ENCODE results near the gene DLK1. TPM values are rescaled to one million over a fixed set of nuclear protein-coding genes. Genes with fewer than 3 reads are reported as not detected.

DLK1 gene
- polyA plus RNA-seq, 1 experiment = 0.12 TPM

DNA sequence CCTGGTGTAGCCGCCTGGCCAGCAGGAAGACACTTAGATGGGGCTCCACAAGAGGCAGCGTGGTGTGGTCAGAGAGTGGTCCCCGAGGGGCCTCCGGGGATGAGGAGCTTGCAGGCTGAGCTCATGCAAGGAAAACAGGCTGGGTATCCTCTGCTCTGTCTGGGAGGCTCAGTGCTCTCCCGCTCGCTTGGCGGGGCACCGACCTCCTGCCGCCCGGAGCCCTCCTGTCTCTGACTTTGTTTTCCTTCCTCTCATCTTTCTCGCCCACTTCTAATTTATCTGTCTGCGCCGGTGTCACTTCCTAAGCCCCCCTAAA is 31.3 kb upstream of the DLK1 start:
- no peaks in the 10 kb centered on the region; the same call in 1 of the 2 replicates for H3K9me3 ChIP-seq (ENCODE audit: control insufficient read depth, insufficient read depth, low read length)
- peaks cover 5% of the 10 kb centered on the region for H3K27me3 ChIP-seq (ENCODE audit: control insufficient read depth, insufficient read depth, low read length)
- no peak for DNase-seq (ENCODE audit: low read depth, low spot score)
- CTCF ChIA-PET = interaction anchor here (0.6 kb wide), 1 partner anchor 32 kb away, joined by 3 read pairs; no protein-coding TSS in a partner anchor
- no peak overlapping the region for H3K4me3 ChIP-seq (ENCODE audit: low read depth, low read length)
- TF ChIP-seq, protein P1, sequence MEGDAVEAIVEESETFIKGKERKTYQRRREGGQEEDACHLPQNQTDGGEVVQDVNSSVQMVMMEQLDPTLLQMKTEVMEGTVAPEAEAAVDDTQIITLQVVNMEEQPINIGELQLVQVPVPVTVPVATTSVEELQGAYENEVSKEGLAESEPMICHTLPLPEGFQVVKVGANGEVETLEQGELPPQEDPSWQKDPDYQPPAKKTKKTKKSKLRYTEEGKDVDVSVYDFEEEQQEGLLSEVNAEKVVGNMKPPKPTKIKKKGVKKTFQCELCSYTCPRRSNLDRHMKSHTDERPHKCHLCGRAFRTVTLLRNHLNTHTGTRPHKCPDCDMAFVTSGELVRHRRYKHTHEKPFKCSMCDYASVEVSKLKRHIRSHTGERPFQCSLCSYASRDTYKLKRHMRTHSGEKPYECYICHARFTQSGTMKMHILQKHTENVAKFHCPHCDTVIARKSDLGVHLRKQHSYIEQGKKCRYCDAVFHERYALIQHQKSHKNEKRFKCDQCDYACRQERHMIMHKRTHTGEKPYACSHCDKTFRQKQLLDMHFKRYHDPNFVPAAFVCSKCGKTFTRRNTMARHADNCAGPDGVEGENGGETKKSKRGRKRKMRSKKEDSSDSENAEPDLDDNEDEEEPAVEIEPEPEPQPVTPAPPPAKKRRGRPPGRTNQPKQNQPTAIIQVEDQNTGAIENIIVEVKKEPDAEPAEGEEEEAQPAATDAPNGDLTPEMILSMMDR (IDR thresholded peaks at IDR 0.05; ENCODE audit: low read depth, low read length) = no peak
- POLR2A ChIA-PET = no interaction called here
- no peak overlapping the region for H3K27ac ChIP-seq (ENCODE audit: low read depth, low read length)

DNA sequence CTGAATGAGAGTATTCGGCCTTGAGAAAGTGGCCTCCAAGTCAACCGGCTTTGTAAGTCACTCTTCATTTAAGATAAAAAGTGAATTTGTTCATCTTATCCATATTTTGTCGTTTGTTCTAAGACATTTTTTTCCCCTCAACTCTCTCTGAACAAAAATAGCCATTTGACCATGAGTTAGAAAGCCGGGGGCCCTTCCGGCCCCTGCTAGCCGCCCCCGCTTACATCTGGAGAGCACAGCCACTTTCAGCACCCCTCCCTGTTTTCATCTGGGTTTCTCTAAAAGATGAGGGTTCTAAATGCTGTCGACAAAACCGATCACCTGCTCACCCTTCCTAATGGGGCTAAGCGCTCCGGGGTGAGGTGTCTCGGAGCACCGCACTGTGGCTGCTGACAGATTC is 30.7 kb upstream of the DLK1 start:
- H3K27me3 ChIP-seq (ENCODE audit: control insufficient read depth, insufficient read depth, low read length) = peaks cover 5% of the 10 kb centered on the region
- CTCF ChIA-PET = interaction anchor here (0.6 kb wide), 1 partner anchor 33 kb away, joined by 3 read pairs; no protein-coding TSS in a partner anchor
- H3K4me3 ChIP-seq (ENCODE audit: low read depth, low read length) = no peak overlapping the region
- POLR2A ChIA-PET = no interaction called here
- no peak overlapping the region for H3K27ac ChIP-seq (ENCODE audit: low read depth, low read length)
- no peaks in the 10 kb centered on the region; the same call in 1 of the 2 replicates for H3K9me3 ChIP-seq (ENCODE audit: control insufficient read depth, insufficient read depth, low read length)
- DNase-seq (ENCODE audit: low read depth, low spot score) = no peak
- TF ChIP-seq, protein P1 (IDR thresholded peaks at IDR 0.05; ENCODE audit: low read depth, low read length) = no peak

DNA sequence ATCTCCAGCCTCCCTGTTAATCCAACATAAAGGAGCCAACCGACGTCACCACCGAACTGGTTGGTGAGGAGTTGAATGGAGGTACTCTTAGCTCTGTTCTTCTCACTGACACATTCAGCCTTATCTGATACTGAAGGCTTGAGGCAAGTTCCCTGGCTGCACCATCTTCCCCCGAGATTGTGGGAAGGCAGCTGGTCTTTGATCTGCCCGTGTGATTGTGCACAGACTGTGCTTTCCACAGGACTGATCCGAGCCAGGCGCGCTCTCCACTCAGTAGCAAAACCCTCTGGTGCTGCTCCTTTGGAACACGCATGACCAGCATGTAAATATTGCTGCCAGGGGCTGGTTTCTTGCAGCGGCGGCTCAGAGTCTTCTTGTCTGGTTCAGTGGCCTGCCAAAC is 30.1 kb upstream of the DLK1 start:
- CTCF ChIA-PET = interaction anchor here (0.6 to 1.3 kb wide), 2 partner anchors 13 to 404 kb away, joined by 3 read pairs; no protein-coding TSS in a partner anchor
- Histone ChIP-seq H3K27ac (ENCODE audit: low read depth, low read length) (no peak overlapping the region), H3K4me3 (ENCODE audit: low read depth, low read length) (no peak overlapping the region), H3K9me3 (ENCODE audit: control insufficient read depth, insufficient read depth, low read length) (no peaks in the 10 kb centered on the region; the same call in 1 of the 2 replicates), H3K27me3 (ENCODE audit: control insufficient read depth, insufficient read depth, low read length) (peaks cover 7% of the 10 kb centered on the region)
- POLR2A ChIA-PET = no interaction called here
- TF ChIP-seq, protein P1 (IDR thresholded peaks at IDR 0.05; ENCODE audit: low read depth, low read length) = no peak
- no peak for DNase-seq (ENCODE audit: low read depth, low spot score)

DNA sequence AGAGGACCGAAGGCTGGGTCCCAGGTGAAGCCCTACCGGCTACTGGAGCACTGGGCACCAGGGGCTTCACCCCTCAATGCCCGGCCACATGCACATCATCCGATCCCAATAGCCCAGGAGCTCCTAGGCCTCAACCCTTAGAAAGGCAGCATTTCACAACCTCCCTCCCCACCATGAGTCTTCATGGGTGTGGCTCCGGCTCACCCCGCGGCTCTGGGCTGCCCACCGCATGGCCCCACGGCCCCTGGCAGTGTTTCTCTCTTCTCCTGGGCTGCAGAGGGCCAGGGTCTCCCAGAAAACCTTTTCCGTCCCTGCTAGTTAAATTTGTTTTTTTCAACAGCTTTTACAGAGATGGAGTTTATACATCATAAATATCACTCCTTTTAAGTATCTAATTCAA is 28.6 kb upstream of the DLK1 start:
- H3K4me3 ChIP-seq (ENCODE audit: low read depth, low read length) = no peak overlapping the region
- CTCF ChIA-PET = interaction anchor here (1.3 kb wide), 1 partner anchor 12 kb away, joined by 3 read pairs; no protein-coding TSS in a partner anchor
- DNase-seq (ENCODE audit: low read depth, low spot score) = no peak

More for the DNA sequence above, 28.6 kb upstream of the DLK1 start:
- no peaks in the 10 kb centered on the region; the same call in 1 of the 2 replicates for H3K9me3 ChIP-seq (ENCODE audit: control insufficient read depth, insufficient read depth, low read length)
- H3K27ac ChIP-seq (ENCODE audit: low read depth, low read length) = no peak overlapping the region
- peaks cover 19% of the 10 kb centered on the region for H3K27me3 ChIP-seq (ENCODE audit: control insufficient read depth, insufficient read depth, low read length)
- POLR2A ChIA-PET = no interaction called here
- TF ChIP-seq, protein P1 (IDR thresholded peaks at IDR 0.05; ENCODE audit: low read depth, low read length) = no peak
